Stimulated activated CD8-positive, alpha-beta memory T cell treated with anti-CD3 and anti-CD28 coated beads, Interleukin-15, amount 100 ng/mL, for 1 hour (primary cell): ENCODE data around the gene RCOR3.
A peak's percentile ranks its signal among the peaks of the same experiment; 100 is the strongest.
"Not testable (repeated sequence)": the region's sequence is repeated elsewhere in the genome, so short reads cannot be mapped to it uniquely, and the experiment has no call there.

Experiments used
- DNase-seq: peaks from one replicate; pipeline ENCODE4 v3.0.0-alpha.2; 2020; ENCODE audit warnings: low read depth

RCOR3 gene

DNA sequence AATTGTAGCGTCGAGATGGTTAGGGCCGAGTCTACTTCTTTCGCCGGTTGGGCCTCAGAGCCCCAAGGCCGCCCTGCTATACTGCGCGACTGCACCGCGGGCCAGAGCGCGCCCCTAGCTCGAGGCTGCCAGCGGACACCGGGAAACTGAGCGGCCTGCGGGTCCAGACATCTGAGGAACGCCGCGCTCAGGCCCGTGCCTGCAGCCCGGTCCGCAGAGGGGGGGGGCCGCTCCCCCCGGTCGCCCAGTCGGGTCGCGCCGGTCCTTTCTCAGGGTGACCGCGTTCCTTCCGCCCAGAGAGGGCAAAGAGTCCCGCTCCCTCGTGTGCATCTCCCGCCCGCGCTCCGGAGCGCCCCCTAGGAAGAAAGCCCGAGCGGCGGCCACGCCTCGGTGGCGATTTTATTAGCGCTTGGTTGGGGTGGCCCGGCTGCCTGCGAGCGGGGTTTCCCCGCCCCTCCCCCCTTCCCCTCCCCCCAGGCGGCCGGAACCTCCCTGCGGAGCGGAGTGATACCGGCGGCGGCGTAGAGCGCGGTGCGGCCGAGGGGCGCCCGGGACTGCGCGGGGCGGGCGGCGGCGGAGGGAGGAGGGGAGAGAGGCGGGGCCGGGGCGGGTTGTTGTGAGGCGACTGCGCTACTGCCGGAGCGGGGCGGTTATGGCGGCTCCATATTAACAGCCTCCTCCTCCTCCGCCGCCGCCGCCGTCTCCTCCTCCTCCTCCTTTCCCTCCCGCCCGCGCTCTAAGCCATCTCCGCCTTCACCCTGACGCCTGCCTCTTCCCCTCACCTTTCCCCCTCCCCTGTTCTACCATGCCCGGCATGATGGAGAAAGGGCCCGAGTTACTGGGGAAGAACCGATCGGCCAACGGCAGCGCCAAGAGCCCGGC, at the start of gene RCOR3:
Gene RCOR3 (plus strand): TSS at position 611 of the 882 bp plus-strand sequence. CDS start 195 bp downstream, at position 806.
- peak; percentile 81 for DNase-seq

DNA sequence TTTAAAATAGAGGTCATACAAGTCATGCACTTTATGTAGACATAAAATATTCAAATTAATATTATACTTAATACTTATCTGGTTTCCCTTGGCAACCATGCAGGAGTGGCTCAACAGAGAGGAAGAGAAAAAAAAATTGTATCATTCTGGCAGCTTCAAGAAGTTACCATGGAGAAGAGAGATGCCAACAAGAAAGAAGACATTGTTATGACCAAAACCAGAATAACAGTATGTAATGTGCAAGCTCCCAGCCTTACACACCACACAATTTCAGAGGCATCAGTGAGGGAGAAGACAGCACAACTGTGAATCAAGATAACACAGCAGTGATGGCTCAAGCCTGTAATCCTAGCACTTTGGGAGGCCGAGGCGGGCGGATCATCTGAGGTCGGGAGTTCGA, 49.1 kb upstream of the RCOR3 start:
- DNase-seq = no peak

DNA sequence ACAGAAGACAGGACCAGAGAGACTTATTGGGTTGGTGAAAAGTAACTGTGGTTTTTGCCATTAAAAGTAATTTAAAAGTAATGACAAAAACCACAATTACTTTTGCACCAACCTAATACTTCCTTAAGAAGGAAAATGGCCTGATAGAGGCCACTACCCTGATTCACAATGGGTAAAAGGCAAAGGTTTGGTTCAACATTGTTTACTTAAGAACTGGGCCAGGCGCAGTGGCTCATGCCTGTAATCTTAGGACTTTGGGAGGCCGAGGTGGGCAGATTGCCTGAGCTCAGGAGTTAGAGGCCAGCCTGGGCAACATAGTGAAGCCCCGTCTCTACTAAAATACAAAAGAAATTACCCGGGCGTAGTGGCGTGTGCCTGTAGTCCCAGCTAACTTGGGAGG, 48.2 kb upstream of the RCOR3 start:
- no peak for DNase-seq

DNA sequence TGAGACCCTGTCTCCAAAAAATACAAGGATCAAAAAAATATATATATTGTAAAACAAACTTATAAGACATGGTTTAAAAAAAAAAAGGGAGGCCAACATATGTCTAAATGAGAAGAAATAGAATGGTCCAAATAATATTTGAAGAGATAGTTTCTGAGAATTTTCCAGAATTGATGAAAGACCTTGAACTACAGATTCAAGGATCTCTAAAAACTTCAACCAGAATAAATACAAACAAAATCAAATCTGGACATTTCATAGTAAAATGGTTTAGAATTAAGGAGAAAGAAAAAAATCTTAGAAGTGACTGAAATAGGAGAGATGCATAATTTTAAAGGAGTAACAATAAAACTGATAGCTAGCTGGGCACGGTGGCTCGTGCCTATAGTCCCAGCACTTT, 45.5 kb upstream of the RCOR3 start:
- no peak for DNase-seq

DNA sequence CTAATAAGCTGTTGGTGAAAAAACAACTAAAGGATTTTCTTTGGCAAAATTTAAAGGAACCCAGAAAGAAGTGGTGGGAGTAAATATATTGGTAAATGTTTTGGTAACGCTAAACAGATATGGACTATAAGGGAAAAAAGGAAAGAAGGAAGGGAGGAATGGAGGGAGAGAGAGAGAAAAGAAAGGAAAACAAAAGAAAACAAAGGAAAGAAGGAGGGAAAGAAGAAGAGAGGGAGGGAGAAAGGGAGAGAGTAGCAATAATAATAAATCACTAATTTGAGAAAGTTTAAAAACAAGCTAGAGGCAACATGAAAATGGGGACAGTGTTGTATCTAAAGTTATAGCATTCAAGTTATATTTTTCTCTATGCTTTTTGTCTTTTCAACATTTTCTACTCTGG, 43.6 kb upstream of the RCOR3 start:
- no peak for DNase-seq

DNA sequence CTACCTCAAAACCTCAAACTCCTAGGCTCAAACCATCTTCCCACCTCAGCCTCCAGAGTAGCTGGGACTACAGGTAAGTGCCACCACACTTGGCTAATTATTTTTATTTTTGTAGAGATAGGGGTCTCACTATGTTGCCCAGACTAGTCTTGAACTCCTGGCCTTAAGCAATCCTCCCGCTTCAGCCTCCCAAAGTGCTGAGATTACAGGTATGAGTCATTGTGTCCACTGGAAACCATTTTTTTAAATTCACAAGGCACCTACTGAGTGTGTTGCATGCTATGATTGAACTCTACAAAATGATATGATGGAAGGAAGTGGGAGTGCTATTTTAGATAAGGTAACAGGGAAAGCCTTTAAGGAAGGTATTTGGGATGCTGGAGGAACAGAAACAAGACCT, 41.8 kb upstream of the RCOR3 start:
- DNase-seq = no peak

DNA sequence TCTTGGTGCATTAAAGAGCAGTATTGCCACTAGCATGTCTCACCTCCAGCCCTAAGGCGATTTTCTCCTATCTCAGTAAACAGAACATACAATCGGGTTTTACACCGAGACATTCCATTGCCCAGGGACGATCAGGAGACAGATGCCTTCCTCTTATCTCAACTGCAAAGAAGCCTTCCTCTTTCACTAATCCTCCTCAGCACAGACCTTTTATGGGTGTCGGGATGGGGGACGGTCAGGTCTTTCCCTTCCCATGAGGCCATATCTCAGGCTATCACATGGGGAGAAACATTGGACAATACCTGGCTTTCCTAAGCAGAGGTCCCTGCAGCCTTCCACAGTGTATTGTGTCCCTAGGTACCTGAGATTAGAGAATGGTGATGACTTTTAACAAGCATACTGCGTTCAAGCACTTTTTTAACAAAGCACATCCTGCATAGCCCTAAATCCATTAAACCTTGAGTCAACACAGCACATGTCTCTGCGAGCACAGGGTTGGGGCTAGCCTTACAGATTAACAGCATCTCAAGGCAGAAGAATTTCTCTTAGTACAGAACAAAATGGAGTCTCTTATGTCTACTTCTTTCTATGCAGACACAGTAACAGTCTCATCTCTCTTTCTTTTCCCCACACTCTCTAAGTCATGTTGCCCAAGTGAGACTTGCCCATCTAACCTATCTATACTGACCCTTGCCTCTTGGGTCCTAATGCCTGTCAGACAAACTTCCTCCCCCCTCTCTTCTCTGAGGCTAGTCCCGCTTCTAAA, 36.5 kb upstream of the RCOR3 start:
- not testable (repeated sequence) for DNase-seq

DNA sequence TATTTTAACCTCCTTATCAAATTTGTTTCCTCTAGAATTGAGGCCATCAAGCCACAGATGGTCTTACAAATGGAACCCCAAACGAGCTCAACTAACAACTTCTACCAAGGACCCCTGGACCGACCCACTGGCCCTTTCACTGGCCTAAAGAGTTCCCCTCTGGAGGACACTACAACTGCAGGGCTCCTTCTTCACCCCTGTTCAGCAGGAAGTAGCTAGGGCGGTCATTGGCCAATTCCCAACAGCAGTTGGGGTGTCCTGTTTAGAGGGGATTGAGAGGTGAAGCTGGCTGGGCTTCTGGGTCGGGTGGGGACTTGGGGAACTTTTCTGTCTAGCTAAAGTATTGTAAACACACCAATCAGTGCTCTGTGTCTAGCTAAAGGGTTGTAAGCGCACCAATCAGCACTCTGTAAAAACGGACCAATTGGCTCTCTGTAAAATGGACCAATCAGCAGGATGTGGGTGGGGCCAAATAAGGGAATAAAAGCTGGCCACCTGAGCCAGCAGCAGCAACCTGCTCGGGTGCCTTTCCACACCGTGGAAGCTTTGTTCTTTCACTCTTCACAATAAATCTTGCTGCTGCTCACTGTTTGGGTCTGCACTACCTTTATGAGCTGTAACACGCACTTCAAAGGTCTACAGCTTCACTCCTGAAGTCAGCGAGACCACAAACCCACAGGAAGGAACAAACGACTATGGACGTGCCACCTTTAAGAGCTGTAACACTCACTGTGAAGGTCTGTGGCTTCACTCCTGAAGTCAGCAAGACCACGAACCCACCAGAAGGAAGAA, 30.4 kb upstream of the RCOR3 start:
- DNase-seq = not testable (repeated sequence)

DNA sequence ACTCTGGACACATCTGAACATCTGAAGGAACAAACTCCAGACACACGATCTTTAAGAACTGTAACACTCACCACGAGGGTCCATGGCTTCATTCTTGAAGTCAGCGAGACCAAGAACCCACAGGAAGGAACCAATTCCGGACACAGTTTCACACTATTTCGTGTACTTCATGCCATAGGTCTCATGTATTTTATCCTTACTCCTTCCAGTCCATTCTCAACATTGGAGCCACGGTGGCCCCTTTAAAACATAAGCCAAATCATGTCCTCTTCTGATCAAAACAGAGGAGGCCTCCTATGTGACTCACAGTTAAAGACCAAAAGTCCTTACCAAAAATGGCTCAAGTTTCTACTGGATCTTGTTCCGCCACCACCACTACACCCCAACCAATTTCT, 29.8 kb upstream of the RCOR3 start:
- DNase-seq = no peak

DNA sequence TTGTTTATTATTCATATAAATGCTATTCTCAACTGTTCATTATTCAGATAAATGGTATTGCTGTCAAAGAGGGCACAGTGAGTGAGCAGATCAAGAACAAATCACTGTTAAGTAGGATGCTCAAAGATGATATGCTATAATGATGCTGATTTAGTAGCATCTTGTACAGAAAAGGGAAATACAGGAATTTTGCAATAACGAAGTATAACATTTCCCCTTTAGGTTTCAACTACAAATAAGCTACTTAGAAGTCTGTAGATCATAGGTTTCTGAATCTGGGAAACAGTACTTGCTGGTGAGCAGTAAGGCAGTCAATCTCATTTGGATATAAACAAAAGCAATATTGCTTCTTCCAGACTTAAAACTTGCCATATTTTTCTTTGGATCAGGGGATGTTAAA, 27.3 kb upstream of the RCOR3 start:
- no peak for DNase-seq

DNA sequence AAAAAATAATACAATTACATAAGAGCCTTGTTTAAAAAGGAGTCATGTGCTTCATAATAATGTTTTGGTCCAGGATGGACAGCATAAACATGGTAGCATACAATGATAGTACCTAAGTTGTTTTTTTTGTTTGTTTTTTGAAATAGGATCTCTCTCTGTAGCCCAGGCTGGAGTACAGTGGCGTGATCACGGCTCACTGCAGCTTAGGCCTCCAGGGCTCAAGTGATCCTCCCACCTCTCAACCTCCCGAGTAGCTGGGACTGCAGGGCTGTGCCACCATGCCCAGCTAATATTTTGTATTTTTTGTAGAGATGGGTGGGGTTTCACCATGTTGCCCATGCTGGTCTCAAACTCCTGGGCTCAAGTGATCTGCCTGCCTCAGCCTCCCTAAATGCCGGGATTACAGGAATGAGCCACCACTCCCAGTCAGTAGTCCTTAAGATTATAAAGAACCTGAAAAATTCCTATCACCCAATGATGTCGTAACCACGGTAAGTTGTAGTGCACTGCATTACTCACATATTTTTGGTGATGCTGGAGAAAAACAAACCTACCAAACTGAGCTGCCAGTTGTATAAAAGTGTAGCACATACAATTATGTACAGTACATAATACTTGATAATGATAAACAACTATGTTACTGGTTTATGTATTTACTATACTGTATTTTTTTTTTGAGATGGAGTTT, 22.4 kb upstream of the RCOR3 start:
- no peak for DNase-seq

DNA sequence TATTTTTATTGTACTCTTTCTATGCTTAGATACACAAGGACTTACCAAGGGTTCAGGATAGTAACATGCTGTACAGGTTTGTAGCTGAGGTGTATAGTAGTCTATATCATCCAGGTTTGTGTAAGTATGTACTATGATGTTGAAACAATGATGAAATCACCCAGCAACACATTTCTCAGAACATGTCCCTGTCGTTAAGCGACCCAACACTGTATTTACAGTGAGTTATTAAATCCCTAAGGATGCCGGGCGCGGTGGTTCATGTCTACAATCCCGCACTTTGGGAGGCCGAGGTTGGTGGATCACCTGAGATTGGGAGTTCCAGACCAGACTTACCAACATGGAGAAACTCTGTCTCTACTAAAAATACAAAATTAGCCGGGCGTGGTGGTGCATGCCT, 21.6 kb upstream of the RCOR3 start:
- no peak for DNase-seq

DNA sequence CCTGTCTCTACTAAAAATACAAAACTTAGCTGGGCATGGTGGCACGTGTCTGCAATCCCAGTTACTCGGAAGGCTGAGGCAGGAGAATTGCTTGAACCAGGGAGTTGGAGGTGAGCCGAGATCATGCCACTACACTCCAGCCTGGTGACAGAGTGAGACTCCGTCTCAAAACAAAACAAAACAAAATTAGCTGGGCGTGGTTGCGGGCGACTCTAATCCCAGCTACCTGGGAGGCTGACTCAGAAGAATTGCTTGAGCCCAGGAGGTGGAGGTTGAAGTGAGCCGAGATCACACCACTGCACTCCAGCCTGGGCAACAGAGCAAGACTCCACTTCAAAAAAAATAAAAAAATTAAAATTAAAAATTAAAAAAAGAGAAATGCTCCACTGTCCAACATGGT, 18.6 kb upstream of the RCOR3 start:
- not testable (repeated sequence) for DNase-seq

DNA sequence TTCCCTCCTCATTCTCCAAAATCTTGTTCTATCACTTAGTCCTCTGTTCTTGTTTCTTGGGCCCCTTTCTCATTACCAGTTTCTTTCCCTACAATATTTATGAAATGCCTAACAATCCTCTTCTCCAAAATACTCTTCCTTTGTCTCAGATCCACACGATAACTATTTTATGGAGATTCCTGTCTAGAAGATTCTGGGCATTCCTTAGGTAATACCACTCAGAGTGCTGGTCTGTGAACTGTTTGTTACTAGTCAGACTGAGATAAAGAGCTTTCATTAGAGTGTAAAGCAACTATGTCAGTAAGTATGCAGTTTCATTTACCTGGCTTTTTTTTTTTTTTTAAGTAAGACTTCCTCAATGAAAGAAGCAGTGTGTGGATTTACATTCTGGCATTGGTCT, 18.1 kb upstream of the RCOR3 start:
- DNase-seq = no peak

DNA sequence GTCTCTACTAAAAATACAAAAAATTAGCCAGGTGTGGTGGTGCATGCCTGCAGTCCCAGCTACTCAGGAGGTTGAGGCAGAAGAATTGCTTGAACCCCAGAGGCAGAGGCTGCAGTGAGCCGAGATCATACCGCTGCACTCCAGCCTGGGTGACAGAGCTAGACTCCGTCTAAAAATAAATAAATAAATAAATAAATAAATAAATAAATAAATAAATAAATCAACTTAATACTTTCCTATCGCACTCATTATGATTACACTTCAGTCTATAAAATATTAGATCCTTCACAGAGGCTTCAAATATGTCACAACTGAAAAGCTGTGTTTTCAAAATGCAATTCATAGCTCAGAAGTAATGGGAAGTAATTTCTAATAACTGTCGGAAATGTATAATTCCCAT, 15.5 kb upstream of the RCOR3 start:
- not testable (repeated sequence) for DNase-seq

DNA sequence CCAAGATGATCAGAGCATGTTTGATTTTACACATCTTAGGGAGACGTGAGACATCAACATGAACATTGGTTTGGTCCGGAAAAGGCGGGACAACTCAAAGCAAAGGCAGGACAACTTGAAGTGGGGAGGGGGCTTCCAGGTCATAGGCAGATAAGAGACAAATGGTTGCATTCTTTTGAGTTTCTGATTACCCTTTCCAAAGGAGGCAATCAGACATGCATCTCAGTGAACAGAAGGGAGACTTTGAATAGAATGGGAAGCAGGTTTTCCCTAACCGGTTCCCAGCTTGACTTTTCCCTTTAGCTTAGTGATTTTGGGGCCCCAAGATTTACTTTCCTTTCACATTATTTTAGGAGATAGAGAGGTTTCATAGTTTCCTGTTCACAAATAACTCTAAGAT, 12.6 kb upstream of the RCOR3 start:
- not testable (repeated sequence) for DNase-seq

DNA sequence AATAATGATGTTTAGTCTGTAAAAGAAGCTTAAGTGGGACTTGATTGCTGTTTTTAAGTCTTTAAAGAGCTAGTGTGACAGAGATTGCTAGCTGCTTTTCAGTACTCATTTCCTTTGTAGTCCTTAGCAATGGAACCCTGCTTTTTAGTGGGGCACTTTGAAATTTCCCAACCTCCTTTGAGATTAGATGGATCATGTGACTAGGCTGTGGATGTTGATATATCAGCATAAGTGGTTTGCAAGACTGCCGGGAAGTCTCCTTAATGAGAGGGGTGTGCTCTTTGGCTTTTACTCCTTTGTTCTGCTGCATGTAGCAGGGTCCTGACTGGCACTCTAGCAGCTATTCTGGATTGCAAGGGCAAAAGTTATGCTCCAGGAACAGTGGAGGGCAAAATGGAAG, 11.2 kb upstream of the RCOR3 start:
- no peak for DNase-seq

DNA sequence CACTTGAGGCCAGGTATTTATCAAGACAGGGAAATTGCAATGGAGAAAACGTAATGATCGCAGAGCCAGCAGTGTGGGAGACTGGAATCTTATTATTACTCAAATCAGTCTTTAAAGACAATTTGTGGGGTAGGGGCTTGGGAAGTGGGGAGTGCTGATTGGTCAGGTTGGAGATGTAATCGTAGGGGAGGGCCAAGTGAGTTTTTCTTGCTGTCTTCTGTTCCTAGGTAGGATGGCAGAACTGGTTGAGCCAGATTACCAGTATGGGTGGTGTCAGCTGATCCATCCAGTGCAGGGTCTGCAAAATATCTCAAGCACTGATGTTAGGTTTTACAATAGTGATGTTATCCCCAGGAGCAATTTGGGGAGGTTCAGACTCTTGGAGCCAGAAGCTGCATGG, 9.6 kb upstream of the RCOR3 start:
- not testable (repeated sequence) for DNase-seq

DNA sequence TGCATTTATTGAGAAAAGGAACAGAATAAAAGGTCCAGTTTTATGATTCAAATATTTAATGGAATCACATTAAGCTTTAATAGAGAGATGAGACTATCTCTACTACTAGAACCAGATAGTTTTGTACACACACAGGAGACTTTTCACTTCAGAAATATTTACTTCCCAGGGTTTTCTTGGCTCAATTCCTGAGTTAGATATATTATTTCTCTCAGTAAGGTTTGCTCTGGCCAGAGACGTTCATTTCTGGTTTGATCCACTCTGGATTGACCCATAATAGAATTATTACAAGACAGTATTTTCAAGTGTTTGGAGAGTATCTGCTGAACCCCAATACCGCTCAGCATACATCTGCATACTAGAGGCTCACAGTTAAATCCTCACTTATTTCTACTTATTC, 1.3 kb upstream of the RCOR3 start:
- no peak for DNase-seq

DNA sequence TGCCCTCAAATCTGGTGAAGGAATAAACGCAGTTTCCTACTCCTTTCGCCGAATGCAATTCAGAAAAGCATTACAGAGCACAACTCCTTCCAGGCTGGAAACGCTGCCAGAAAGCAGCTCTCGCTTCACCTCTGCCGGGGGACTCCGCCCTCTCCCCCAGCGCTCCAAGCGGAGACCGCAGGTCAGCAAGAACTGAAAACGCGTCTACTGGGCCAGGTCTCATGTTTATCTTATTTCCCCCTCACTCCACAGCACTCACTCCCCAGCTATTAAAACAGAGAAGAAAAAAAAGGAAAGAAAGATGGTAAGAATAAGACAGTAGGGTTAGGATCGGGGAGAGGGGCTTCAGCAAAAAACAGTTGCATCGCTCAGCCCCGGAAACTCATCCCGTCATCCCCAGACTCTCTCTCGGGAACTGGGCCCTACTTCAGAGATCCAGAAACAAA, 833 bp upstream of the RCOR3 start:
- peak; percentile 25 for DNase-seq

DNA sequence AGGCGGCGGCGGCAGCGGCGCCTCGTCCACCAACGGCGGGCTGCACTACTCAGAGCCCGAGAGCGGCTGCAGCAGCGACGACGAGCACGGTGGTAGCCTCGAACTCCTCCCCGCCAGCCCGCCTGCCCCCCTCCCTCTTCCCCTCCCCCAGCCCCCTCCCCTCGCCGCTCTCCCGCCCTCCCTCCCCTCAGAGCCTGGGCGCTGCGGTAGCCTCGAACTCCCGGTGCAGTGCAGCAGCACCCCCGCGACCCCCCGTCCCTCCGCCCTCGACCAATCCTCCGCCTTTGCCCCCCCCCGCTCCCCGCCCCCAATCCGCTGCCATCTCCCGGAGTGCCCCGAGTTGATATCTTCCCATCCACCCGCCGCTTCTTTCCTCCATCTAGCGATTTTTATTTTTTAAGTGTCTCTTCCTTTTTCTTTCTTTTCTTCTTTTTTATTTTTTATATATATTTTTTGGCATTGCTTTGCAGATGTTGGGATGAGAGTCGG, 516 bp downstream of the RCOR3 start:
- DNase-seq = peak; percentile 14
